Activated naive CD8-positive, alpha-beta T cell treated with anti-CD3 and anti-CD28 coated beads for 36 hours (primary cell): ENCODE data around the gene ZGPAT. TPM values are rescaled to one million over a fixed set of nuclear protein-coding genes. Genes with fewer than 3 reads are reported as not detected.

Experiments used
- DNase-seq: peaks from one replicate; pipeline ENCODE4 v3.0.0; 2021
- H3K27ac Mint-ChIP-seq: one replicate; pipeline ENCODE4 v1.8.0; 2022; ENCODE audit warnings: mild to moderate bottlenecking, moderate library complexity, mixed read lengths
- H3K27me3 Mint-ChIP-seq: one replicate; pipeline ENCODE4 v1.8.0; 2022; ENCODE audit warnings: mild to moderate bottlenecking, mixed read lengths
- H3K36me3 Mint-ChIP-seq: one replicate; pipeline ENCODE4 v1.8.0; 2021; ENCODE audit warnings: mild to moderate bottlenecking, mixed read lengths
- H3K4me1 Mint-ChIP-seq: one replicate; pipeline ENCODE4 v1.8.0; 2021; ENCODE audit warnings: mixed read lengths
- H3K4me3 Mint-ChIP-seq: one replicate; pipeline ENCODE4 v1.8.0; 2022; ENCODE audit warnings: mild to moderate bottlenecking, moderate library complexity, mixed read lengths
- H3K9me3 Mint-ChIP-seq: one replicate; pipeline ENCODE4 v1.8.0; 2022; ENCODE audit warnings: mixed read lengths
- total RNA-seq, 2 experiments: library from RNA; stranded (reverse); gene quantifications; one replicate each; pipeline ENCODE4 v1.2.3, GENCODE V29; 2021

ZGPAT gene
- total RNA-seq, 2 experiments from 2014 or later, result 22.0 to 22.1 TPM

DNA sequence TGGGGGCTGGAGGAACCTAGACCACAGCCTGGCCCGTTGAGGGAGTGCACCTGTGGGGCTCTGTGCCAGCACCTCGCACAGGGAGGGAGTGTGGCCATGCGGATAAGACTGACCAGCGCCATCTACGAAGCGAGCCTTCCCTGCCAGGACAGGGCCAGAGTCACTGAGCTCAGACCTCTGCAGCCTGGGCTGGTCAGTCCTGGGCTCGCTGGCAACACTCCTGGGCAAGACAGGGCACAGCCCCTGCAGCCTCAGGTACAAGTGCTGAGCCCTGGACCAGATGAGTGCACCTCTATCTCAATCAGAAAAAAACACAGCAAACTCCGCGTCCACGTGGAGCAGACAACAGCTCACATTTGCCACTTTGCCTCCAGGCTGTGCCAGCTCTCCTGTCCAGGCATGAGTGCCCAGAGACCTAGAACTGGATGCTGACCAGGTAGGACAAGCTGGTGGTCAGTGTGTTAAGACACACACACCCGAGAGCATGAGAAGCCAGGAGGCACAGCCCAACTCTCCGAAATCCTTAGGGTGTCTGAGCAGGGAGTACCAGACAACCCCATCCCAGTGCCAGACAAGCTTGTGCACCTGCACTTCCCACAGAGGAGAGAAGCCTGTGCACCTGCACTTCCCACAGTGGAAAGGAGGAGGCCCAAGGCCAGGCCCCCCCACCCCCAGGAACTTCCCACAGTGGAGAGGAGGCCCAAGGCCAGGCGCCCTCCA, 4.9 kb upstream of the ZGPAT start:
- Mint-ChIP-seq H3K4me3 (no peak overlapping the region), H3K27ac (no peak overlapping the region), H3K4me1 (peaks cover 18% of the 10 kb centered on the region), H3K27me3 (no peaks in the 10 kb centered on the region), H3K36me3 (peaks cover 16% of the 10 kb centered on the region), H3K9me3 (no peaks in the 10 kb centered on the region)
- no peak for DNase-seq

DNA sequence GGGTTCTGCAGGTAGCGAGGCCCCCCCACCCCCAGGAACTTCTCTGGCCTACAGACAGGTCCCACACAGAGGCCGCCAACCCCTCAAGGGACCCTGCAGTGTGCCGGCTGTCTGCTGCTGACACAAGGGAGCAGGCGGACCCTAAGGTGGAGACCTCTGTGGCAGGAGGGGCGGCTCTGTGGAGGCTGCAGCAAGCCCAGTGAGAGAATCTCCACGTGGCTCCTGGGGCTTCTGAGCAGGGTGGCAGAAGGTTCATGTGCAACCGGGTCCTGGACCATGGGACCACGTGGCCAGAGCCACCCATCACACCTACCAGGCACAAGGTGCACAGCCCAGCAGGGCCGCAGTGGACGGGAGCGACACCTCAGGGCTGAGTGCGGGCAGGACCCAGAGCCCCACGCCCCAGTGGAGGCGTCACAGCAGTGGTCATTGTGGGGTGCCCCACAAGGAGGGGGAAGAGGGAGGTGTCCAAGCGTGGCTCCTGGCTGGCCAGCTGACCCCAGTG, 4.3 kb upstream of the ZGPAT start:
- no peak for DNase-seq
- peaks cover 17% of the 10 kb centered on the region for H3K36me3 Mint-ChIP-seq
- H3K4me3 Mint-ChIP-seq, result no peak overlapping the region
- no peak overlapping the region for H3K27ac Mint-ChIP-seq
- H3K27me3 Mint-ChIP-seq, result no peaks in the 10 kb centered on the region
- H3K4me1 Mint-ChIP-seq, result peaks cover 18% of the 10 kb centered on the region
- no peaks in the 10 kb centered on the region for H3K9me3 Mint-ChIP-seq

DNA sequence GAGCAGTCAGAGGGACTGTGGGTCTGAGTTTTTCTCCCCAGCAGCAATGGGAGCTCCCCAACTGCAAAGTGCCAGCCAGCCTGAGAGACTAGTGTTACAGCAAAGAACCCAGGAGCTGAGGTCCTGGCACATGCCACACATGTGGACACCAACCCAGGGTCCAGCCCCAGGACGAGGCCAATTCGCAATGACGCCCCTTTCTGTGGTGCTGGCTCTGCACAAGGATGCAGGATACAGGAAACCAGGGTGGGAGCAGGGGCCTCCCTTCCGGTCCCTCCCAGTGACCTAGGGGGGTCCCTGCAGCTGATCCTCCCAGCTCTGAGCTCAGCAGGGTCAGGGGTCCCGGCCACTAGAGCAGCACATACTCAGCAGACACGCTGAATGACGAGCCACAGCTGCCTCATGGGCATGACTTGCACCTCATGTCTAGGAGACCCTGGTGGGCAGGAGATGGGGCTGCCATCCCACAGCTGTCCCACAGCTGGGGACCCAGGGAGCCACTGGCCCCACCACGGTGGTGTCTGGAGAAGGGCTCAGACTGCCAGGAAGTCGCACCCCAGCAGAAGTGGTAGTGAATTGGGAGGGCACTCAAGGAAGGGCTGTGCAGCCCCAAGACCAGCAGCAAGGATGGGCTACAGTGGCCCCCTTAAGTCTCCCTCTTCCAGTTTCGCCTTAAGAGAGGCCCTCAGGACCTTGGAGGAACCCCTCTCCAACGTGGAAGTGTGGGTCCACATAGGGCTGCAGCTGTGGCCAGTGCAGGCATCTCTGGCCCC, 3.7 kb upstream of the ZGPAT start:
- Mint-ChIP-seq H3K4me3 (no peak overlapping the region), H3K27ac (no peak overlapping the region), H3K9me3 (no peaks in the 10 kb centered on the region), H3K27me3 (no peaks in the 10 kb centered on the region), H3K36me3 (peaks cover 23% of the 10 kb centered on the region), H3K4me1 (peaks cover 17% of the 10 kb centered on the region)
- DNase-seq, result no peak

DNA sequence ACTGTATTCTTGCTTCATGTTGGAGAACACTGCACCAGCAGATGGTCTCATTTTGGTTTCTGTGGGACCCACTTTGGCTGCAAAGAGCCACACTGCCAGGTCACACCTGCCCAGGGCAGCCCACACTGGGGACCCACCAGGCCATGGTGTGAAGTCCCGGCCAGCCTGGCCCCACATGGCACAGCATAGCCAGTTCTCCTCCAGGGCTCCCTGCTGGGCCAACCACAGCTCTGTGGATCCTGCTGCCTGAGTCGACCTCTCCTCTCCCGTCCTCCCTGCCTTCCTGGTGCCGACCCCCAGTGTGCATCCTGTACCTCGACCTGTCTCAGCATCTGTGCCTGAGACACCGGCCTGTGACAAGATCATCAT, 3.1 kb upstream of the ZGPAT start:
- no peak for DNase-seq
- peaks cover 27% of the 10 kb centered on the region for H3K36me3 Mint-ChIP-seq
- H3K4me1 Mint-ChIP-seq, result peaks cover 20% of the 10 kb centered on the region
- H3K9me3 Mint-ChIP-seq, result no peaks in the 10 kb centered on the region
- H3K27ac Mint-ChIP-seq, result no peak overlapping the region
- no peaks in the 10 kb centered on the region for H3K27me3 Mint-ChIP-seq
- no peak overlapping the region for H3K4me3 Mint-ChIP-seq

DNA sequence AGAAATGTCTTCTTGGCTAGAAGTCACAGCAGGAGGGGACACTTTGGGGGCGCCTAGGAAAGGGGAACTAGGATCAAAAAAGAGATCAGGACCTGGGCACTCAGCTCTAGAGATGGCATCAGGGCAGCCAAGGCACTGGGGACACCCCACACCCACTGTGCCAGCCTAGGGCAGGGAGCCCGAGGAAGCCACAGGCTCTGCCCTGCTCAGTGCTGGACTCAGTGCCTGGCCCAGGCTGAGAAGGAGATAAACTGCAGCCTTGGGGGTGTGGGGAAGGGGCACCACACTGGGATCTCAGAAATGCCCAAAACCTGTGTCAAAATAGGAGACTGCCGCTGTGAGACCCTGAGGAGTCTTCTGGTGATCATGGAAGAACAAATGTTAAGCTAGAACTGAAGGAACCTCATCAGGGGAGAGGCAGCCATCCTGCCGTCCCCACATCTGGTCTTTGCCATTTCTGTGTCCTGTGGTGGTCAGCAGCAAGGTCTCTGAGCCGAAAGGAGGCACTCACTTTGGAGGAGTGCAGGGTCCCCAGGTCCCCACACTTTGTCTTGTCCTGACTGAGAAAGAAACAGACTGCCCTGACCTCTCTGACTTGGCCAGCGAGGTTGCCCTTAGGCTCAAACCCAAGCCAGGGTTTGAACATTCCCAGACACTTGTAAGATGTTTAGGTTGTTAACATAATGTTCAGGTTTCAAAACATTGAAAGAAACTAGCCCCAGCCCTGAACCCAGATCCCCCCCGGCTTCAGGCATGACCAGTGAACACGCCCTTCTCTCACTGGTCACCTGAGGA, 2.4 kb upstream of the ZGPAT start:
- Mint-ChIP-seq H3K27me3 (no peaks in the 10 kb centered on the region), H3K36me3 (peaks cover 30% of the 10 kb centered on the region), H3K4me1 (peaks cover 22% of the 10 kb centered on the region), H3K4me3 (no peak overlapping the region), H3K9me3 (no peaks in the 10 kb centered on the region), H3K27ac (peak overlapping the region; percentile 42)
- no peak for DNase-seq

DNA sequence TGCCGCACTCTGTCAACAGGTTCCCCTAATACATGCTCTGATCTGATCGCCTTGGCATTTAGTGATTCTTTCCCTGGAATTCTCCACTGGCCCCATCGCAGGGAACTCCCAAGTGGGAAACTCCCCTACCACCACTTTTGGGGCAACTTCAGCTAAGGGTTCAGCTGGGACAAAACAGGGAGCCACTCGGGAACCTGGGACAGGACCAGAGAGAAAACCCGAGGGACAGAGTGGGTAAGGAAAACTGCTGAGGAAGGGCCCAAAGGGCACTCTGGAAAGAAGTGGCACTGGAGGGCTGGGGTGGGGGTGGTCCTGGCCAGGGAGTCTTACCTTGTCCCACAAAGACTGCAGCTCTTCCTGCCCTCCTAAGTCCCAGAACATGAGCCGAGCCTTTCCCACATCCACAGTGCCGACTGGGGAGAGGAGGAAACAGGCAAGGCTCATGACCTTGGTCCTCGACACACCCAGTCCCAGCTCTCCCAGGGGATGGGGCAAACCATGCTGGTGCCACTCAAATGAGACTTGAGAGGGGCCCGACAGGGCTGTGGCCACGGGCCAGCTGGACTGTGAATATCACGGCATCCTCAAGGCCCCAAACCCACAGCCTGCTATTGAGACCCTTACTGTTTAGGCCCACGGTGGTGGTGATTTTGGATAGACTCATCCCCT, 1.7 kb upstream of the ZGPAT start:
- Mint-ChIP-seq H3K27me3 (no peaks in the 10 kb centered on the region), H3K9me3 (no peaks in the 10 kb centered on the region), H3K4me3 (peak overlapping the region; percentile 86), H3K36me3 (peaks cover 37% of the 10 kb centered on the region), H3K4me1 (peaks cover 29% of the 10 kb centered on the region), H3K27ac (peak overlapping the region; percentile 79)
- no peak for DNase-seq

DNA sequence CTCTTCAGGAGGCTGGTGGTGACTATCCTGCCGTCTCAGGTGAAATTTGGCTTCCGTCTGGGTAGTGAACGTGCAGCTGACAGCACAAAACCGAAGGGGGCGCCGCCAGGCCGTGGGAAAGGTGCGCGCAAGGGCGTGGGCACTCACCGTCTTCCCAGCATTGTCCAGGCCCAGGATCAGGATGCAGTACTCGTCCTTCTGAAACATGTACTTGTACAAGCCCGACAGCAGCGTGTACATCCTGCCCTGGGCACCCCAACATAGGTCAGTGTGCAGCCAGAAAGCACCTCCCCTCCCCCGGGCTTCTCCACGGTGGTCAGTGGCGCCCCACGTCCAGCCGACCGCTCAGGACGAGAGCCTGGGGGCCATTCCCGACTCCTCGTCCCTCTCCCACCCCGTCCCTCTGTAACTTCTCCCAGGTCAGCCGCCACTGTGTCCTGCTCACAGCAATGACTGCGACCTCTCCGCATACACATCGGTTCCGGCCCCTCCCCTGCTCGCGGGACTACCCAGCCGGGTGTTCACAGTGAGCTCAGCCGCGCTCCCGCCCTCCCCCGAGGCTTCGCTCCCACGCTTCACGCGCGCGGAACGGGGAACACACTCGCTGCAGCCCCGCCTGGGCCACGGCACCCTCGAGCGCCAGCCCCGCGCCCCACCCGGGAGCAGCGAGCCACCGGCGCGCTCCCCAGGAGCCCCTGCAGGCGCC, 834 bp upstream of the ZGPAT start:
- H3K36me3 Mint-ChIP-seq, result peaks cover 44% of the 10 kb centered on the region
- no peaks in the 10 kb centered on the region for H3K9me3 Mint-ChIP-seq
- H3K4me1 Mint-ChIP-seq, result peaks cover 30% of the 10 kb centered on the region
- H3K27me3 Mint-ChIP-seq, result no peaks in the 10 kb centered on the region
- peak overlapping the region; percentile 79 for H3K27ac Mint-ChIP-seq
- peak; percentile 75 for DNase-seq
- peak overlapping the region; percentile 86 for H3K4me3 Mint-ChIP-seq

DNA sequence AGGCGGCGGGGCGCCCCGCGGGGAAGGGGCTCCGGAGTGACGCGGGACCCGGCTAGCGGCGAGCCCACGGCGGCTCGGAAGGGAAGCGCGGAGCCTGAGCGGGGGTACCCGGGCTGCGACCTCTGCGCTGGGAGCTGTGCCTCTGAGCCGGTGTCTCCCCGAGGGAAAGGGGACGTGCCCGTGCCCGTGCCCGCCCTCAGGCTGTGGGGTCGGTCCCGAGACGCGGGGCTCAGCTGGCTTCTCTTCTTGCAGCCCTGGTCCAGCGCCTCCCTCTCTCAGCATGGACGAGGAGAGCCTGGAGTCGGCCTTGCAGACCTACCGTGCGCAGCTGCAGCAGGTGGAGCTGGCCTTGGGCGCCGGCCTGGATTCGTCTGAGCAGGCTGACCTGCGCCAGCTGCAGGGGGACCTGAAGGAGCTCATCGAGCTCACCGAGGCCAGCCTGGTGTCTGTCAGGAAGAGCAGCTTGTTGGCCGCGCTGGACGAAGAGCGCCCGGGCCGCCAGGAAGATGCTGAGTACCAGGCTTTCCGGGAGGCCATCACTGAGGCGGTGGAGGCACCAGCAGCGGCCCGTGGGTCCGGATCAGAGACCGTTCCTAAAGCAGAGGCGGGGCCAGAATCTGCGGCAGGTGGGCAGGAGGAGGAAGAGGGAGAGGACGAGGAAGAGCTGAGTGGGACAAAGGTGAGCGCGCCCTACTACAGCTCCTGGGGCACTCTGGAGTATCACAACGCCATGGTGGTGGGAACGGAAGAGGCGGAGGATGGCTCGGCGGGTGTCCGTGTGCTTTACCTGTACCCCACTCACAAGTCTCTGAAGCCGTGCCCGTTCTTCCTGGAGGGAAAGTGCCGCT, 686 bp downstream of the ZGPAT start:
- peaks cover 30% of the 10 kb centered on the region for H3K4me1 Mint-ChIP-seq
- peak overlapping the region; percentile 89 for H3K4me3 Mint-ChIP-seq
- peak; percentile 33 for DNase-seq
- H3K27ac Mint-ChIP-seq, result peak overlapping the region; percentile 63
- peaks cover 53% of the 10 kb centered on the region for H3K36me3 Mint-ChIP-seq
- H3K27me3 Mint-ChIP-seq, result no peaks in the 10 kb centered on the region
- no peaks in the 10 kb centered on the region for H3K9me3 Mint-ChIP-seq

DNA sequence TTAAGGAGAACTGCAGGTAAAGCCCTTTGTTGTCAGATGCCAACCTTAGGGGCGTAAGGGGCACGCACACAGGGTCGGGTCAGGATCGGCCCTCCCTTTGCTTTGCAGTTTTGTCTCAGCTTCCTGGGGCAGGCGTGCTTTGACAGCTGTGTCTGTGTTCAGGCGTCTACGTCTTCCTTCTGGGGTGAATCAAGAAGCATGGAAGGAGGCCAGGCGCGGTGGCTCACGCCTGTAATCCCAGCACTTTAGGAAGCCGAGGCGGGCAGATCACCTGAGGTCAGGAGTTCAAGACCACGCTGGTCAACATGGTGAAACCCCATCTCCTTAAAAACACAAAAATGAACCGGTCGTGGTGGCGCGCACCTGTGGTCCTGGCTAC, 1.3 kb downstream of the ZGPAT start:
- DNase-seq, result no peak
- Mint-ChIP-seq H3K4me3 (peak overlapping the region; percentile 89), H3K4me1 (peaks cover 30% of the 10 kb centered on the region), H3K9me3 (peaks cover 3% of the 10 kb centered on the region), H3K27ac (peak overlapping the region; percentile 63), H3K36me3 (peaks cover 58% of the 10 kb centered on the region), H3K27me3 (no peaks in the 10 kb centered on the region)

DNA sequence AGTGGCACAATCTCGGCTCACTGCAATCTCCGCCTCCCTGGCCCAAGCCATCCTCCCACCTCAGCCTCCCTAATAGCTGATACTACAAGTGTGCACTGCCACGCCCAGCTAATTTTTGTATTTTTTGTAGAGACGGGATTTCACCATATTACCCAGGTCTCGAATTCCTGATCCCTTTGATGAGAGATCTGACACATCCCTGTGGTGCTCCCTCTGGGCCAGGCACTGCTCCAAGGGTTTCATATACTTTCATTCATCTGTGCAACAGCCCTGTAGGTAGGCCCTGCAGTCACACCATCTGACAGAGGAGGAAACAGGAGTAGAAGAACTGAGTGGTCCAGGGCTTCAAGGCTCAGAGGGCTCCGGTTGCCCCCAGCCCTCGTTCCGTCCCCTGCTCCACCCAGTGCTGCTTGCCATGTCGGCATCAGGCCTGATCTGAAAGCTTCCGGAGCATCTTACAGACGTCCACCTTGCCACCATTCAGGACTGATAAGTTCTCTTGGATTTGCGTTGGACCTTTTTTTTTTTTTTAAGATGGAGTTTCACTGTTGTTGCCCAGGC, 3.3 kb downstream of the ZGPAT start:
- DNase-seq, result no peak
- Mint-ChIP-seq H3K4me3 (no peak overlapping the region), H3K4me1 (peaks cover 30% of the 10 kb centered on the region), H3K36me3 (peaks cover 66% of the 10 kb centered on the region), H3K27ac (no peak overlapping the region), H3K9me3 (peaks cover 12% of the 10 kb centered on the region), H3K27me3 (no peaks in the 10 kb centered on the region)

DNA sequence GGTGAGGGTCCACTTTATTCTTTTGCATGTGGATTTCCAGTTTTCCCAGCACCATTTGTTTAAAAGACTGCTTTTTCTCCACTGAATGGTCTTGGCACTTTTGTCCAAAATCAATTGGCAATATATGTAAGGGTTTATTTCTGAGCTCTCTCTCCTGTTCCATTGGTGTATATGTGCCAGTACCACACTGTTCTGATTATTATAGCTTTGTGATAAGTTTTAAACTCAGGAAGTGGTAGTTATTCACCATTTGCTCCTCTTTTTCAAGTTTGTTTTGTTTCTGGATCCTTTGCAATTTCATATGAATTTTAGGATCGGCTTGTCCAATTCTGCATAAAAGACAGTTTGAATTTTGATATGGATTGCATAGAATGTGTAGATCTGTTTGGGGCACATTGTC, 4.4 kb downstream of the ZGPAT start:
- Mint-ChIP-seq H3K27me3 (no peaks in the 10 kb centered on the region), H3K36me3 (peaks cover 70% of the 10 kb centered on the region), H3K4me3 (no peak overlapping the region), H3K27ac (no peak overlapping the region), H3K4me1 (peaks cover 27% of the 10 kb centered on the region), H3K9me3 (peaks cover 15% of the 10 kb centered on the region)
- DNase-seq, result no peak

DNA sequence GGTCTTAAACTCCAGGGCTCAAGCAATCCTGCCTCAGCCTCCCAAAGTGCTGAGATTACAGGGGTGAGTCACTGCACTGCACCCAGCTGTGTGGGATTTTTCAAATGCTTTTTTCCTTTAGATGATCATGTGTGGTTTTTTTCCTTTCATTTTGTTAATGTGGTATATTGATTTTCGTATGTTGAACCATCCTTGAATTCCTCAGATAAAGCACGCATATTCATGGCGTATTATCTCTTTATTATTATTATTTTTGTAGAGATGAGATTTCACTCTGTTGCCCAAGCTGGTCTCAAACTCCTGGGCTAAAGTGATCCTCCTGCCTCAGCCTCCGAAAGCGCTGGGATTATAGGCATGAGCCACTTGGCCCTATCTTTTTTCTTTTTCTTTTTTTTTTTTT, 7.0 kb downstream of the ZGPAT start:
- Mint-ChIP-seq H3K4me3 (no peak overlapping the region), H3K27ac (no peak overlapping the region), H3K4me1 (peaks cover 23% of the 10 kb centered on the region)

DNA sequence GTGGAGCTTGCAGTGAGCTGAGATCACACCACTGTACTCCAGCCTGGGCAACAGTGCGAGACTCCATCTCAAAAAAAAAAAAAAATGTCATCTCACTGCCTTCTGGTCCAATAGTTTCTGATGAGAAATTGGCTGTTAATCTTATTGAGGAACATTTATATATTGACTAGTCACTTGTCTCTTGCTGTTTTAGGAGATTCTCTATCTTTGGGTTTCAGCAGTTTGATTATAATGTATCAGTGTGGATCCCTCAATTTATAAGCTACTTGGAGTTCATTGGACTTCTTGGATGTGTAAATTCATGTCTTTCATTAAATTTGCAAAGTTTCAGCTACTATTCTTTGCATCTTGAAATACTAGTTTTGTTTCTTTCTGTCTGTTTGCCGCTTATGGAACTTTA, 11.2 kb downstream of the ZGPAT start:
- Mint-ChIP-seq H3K4me1 (peaks cover 18% of the 10 kb centered on the region), H3K9me3 (peaks cover 21% of the 10 kb centered on the region), H3K27me3 (no peaks in the 10 kb centered on the region), H3K27ac (no peak overlapping the region), H3K36me3 (peaks cover 73% of the 10 kb centered on the region), H3K4me3 (no peak overlapping the region)
- no peak for DNase-seq

More for the DNA sequence above, 7.0 kb downstream of the ZGPAT start:
- peaks cover 81% of the 10 kb centered on the region for H3K36me3 Mint-ChIP-seq
- DNase-seq, result no peak
- H3K9me3 Mint-ChIP-seq, result peaks cover 21% of the 10 kb centered on the region
- H3K27me3 Mint-ChIP-seq, result no peaks in the 10 kb centered on the region
